K562 (cell line): ENCODE measurements around the gene ZDHHC18. TPM values are rescaled to one million over a fixed set of nuclear protein-coding genes. Genes with fewer than 3 reads are reported as not detected.

Source experiments
- ADNP ChIP-seq: fragments of 200-800 bp; sonication (Bioruptor generic); IDR thresholded peaks from 2 replicates; pipeline ENCODE4 v1.6.1; 2016; ENCODE audit warnings: missing genetic modification characterization, missing compliant biosample characterization
- CAMTA2 ChIP-seq: fragments of 250-450 bp; sonication (Bioruptor Pico); conservative IDR thresholded peaks from 2 replicates; pipeline ENCODE4 v1.5.1; 2022
- CREB3L1 ChIP-seq: fragments of 450-650 bp; IDR thresholded peaks from 2 replicates; pipeline ENCODE4 v1.6.1; 2014; ENCODE audit warnings: low read depth, mild to moderate bottlenecking, moderate library complexity, borderline replicate concordance
- EZH2 ChIP-seq: IDR thresholded peaks from 2 replicates; pipeline ENCODE4 v1.6.1; 2012; ENCODE audit warnings: low read depth, mild to moderate bottlenecking, inconsistent platforms, low read length, borderline replicate concordance
- FOXA1 ChIP-seq: fragments of 450-650 bp; IDR thresholded peaks from 2 replicates; pipeline ENCODE4 v1.6.1; 2016; ENCODE audit warnings: mild to moderate bottlenecking, borderline replicate concordance
- HDAC1 ChIP-seq, 2 experiments: fragments of 450-650 bp; IDR thresholded peaks; 2 replicates each; pipeline ENCODE4 v1.6.1; 2016 to 2017; ENCODE audit warnings: inconsistent platforms in 1 of 2, mild to moderate bottlenecking in 1 of 2, moderate library complexity in 1 of 2
- ID3 ChIP-seq, 2 experiments: fragments of 250-450 bp in 1 of 2; fragments of 450-650 bp in 1 of 2; sonication (Bioruptor Pico) in 1 of 2; IDR thresholded peaks; 2 replicates each; pipeline versions ENCODE4 v1.6.1 to v1.8.0; 2016 to 2021; ENCODE audit warnings: mild to moderate bottlenecking in 2 of 2, moderate library complexity in 2 of 2, missing compliant biosample characterization in 1 of 2, missing genetic modification characterization in 1 of 2
- MGA ChIP-seq: fragments of 450-650 bp; IDR thresholded peaks from 2 replicates; pipeline ENCODE4 v1.6.1; 2016; ENCODE audit warnings: mild to moderate bottlenecking, moderate library complexity
- NCOA4 ChIP-seq: fragments of 450-650 bp; IDR thresholded peaks from 2 replicates; pipeline ENCODE4 v1.6.1; 2018; ENCODE audit warnings: mild to moderate bottlenecking; ENCODE audit not compliant: partially characterized antibody
- PHF21A ChIP-seq: fragments of 450-650 bp; IDR thresholded peaks from 2 replicates; pipeline ENCODE4 v1.6.1; 2017; ENCODE audit warnings: low read depth, borderline replicate concordance
- POLR2A ChIP-seq: fragments of 450-650 bp; conservative IDR thresholded peaks from 2 replicates; pipeline ENCODE4 v1.6.1; 2016
- SMAD2 ChIP-seq: fragments of 150-350 bp; IDR thresholded peaks from 2 replicates; pipeline ENCODE4 v1.6.1; 2014; ENCODE audit warnings: low read depth, mild to moderate bottlenecking, low read length
- ZNF445 ChIP-seq: fragments of 250-450 bp; sonication (Bioruptor Pico); IDR thresholded peaks from 2 replicates; pipeline ENCODE4 v1.4.0; 2020; ENCODE audit warnings: low read depth, mild to moderate bottlenecking, moderate library complexity
- ZNF699 ChIP-seq: fragments of 250-450 bp; sonication (Bioruptor Pico); IDR thresholded peaks from 2 replicates; pipeline ENCODE4 v1.8.0; 2021; ENCODE audit warnings: mild to moderate bottlenecking, moderate library complexity; ENCODE audit not compliant: insufficient replicate concordance
- polyA plus RNA-seq, 8 experiments: library from polyadenylated mRNA; depleted of rRNA in 4 of 8; stranded (reverse) in 5 of 8; unstranded in 3 of 8; fragments of >200 nt; fragmentation: Nextera tagmentation in 2 of 8; fragmentation: Illumina TruSeq in 1 of 8; extraction: Ambion mirVana in 2 of 8; extraction: Trizol in 1 of 8; gene quantifications; 2 replicates each; pipeline versions ENCODE4 v1.2.1 to v1.2.3, GENCODE V29; 2011 to 2014; ENCODE audit warnings: inconsistent platforms in 1 of 8, missing spikeins in 1 of 8
- total RNA-seq, 7 experiments: library from RNA; depleted of rRNA in 6 of 7; stranded (reverse); fragments of >200 nt in 6 of 7; fragmentation: Illumina TruSeq in 2 of 7; extraction: Trizol in 2 of 7; gene quantifications; 2 replicates each; pipeline versions ENCODE4 v1.2.1 to v1.2.3, GENCODE V29; 2011 to 2021; ENCODE audit warnings: low replicate concordance in 1 of 7

Gene ZDHHC18
- total and polyA plus RNA-seq, 9 of the 15 experiments (the other 6 are each of a cell fraction or from before 2014, with no cell fraction given): 0.42 to 35.6 (median 15.8) TPM

- TF ChIP-seq MGA: peak; percentile 46
- TF ChIP-seq ZNF699 (CRISPR knock-in tag): no peak
- TF ChIP-seq NCOA4: no peak
- no peak for TF ChIP-seq FOXA1
- TF ChIP-seq ID3 (CRISPR knock-in tag; IDR thresholded peaks at IDR 0.05): no peak
- no peak for TF ChIP-seq ID3 (tag; IDR thresholded peaks at IDR 0.05)
- TF ChIP-seq CAMTA2 (CRISPR knock-in tag): no peak
- TF ChIP-seq EZH2: no peak
- no peak for TF ChIP-seq ADNP (tag)
- TF ChIP-seq CREB3L1: 0 out of 2 replicates have a peak, but pooled peaks have one; percentile 17
- peak; percentile 97 for TF ChIP-seq POLR2A
- peak; percentile 20 for TF ChIP-seq PHF21A
- peak in 1 of 2 experiments; percentile 83; a peak in 2 of 4 replicates for TF ChIP-seq HDAC1 (IDR thresholded peaks at IDR 0.05)
- TF ChIP-seq ZNF445 (CRISPR knock-in tag): no peak
- TF ChIP-seq SMAD2: no peak
Observed at GRCh38 chr1:26864610-26865480, 38.4 kb downstream of the ZDHHC18 start (continued).
